WERI-Rb-1 (cell line): ENCODE results near the gene ASB14.

Experiments used
- DNase-seq: peaks from one replicate; pipeline ENCODE4 v3.0.0-alpha.2; 2020
- H3K27ac ChIP-seq: fragments of 250-450 bp; sonication (Bioruptor Pico); 2 replicates; pipeline ENCODE4 v1.5.1; 2020; ENCODE audit warnings: mild to moderate bottlenecking, moderate library complexity
- H3K27me3 ChIP-seq: fragments of 250-450 bp; sonication (Bioruptor Pico); 2 replicates; pipeline ENCODE4 v1.5.1; 2021; ENCODE audit warnings: mild to moderate bottlenecking, low read depth, moderate library complexity; ENCODE audit not compliant: insufficient read depth, severe bottlenecking
- H3K36me3 ChIP-seq: fragments of 250-450 bp; sonication (Bioruptor Pico); 2 replicates; pipeline ENCODE4 v1.5.1; 2020; ENCODE audit warnings: mild to moderate bottlenecking, moderate library complexity
- H3K4me3 ChIP-seq: 2 replicates; pipeline ENCODE4 v1.5.1; 2011; ENCODE audit warnings: low read depth, mild to moderate bottlenecking, control low read depth, low read length
- H3K9me3 ChIP-seq: fragments of 250-450 bp; sonication (Bioruptor Pico); 2 replicates; pipeline ENCODE4 v1.5.1; 2021; ENCODE audit warnings: mild to moderate bottlenecking, moderate library complexity; ENCODE audit not compliant: severe bottlenecking
- CTCF ChIP-seq: IDR thresholded peaks from 2 replicates; pipeline ENCODE4 v1.5.1; 2011; ENCODE audit warnings: low read depth, mild to moderate bottlenecking, control low read depth, inconsistent platforms, low read length

The ASB14 gene

GRCh38 chr3:57283334-57283733, 9.2 kb downstream of the ASB14 start:
- no peak overlapping the region for H3K4me3 ChIP-seq
- no peak for TF ChIP-seq CTCF
- DNase-seq: no peak
- no peaks in the 10 kb centered on the region for H3K36me3 ChIP-seq
- H3K27me3 ChIP-seq: no peaks in the 10 kb centered on the region
- H3K27ac ChIP-seq: no peak overlapping the region
- no peaks in the 10 kb centered on the region for H3K9me3 ChIP-seq

DNA sequence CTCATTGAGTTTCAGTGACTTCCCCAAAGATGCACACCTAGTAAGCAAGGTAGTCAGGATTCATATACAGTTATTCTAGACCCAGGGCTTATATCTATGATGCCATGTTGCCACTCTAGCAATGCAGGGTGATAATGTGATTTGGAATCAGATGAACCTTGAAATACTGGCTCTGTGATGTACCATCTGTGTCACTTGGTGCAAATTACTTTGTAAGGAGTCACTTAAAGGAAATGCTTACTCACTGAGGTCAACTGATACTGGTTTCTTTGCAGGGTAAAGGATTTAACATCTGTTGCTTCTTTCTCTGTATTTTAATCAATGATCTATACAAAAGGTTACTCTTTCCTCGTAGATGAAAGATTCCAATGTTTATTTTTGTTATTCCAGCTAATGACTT, 10.8 kb downstream of the ASB14 start:
- Histone ChIP-seq H3K4me3 (no peak overlapping the region), H3K36me3 (no peaks in the 10 kb centered on the region), H3K27ac (no peak overlapping the region), H3K27me3 (no peaks in the 10 kb centered on the region), H3K9me3 (no peaks in the 10 kb centered on the region)
- no peak for TF ChIP-seq CTCF
- no peak for DNase-seq

GRCh38 chr3:57279685-57280084, 12.8 kb downstream of the ASB14 start:
- H3K4me3 ChIP-seq: no peak overlapping the region
- H3K27ac ChIP-seq: no peak overlapping the region
- no peaks in the 10 kb centered on the region for H3K27me3 ChIP-seq
- no peaks in the 10 kb centered on the region; the same call in 1 of the 2 replicates for H3K36me3 ChIP-seq
- no peak for DNase-seq
- no peak for TF ChIP-seq CTCF
- no peaks in the 10 kb centered on the region for H3K9me3 ChIP-seq

- H3K36me3 ChIP-seq: peaks cover 4% of the 10 kb centered on the region; the same call in 1 of the 2 replicates
- no peak overlapping the region for H3K4me3 ChIP-seq
- no peak for TF ChIP-seq CTCF
- no peak for DNase-seq
- no peaks in the 10 kb centered on the region for H3K27me3 ChIP-seq
- H3K9me3 ChIP-seq: no peaks in the 10 kb centered on the region
- H3K27ac ChIP-seq: no peak overlapping the region
Measured at GRCh38 chr3:57278237-57278636, 14.2 kb downstream of the ASB14 start.

- Histone ChIP-seq H3K4me3 (no peak overlapping the region), H3K36me3 (peaks cover 14% of the 10 kb centered on the region), H3K27ac (no peak overlapping the region), H3K9me3 (no peaks in the 10 kb centered on the region), H3K27me3 (no peaks in the 10 kb centered on the region)
- TF ChIP-seq CTCF: no peak
- DNase-seq: no peak
Measured at GRCh38 chr3:57275393-57275792, 17.1 kb downstream of the ASB14 start.

GRCh38 chr3:57274845-57275244, 17.6 kb downstream of the ASB14 start:
- TF ChIP-seq CTCF: no peak
- Histone ChIP-seq H3K36me3 (peaks cover 17% of the 10 kb centered on the region), H3K27me3 (no peaks in the 10 kb centered on the region), H3K4me3 (no peak overlapping the region), H3K9me3 (no peaks in the 10 kb centered on the region), H3K27ac (no peak overlapping the region)
- DNase-seq: no peak
